Ramos (cell line): ENCODE measurements around the gene AHSG.

Source experiments
- in situ Hi-C: fragments of 300-500 bp; cut with MboI; formaldehyde crosslinking; loops from one replicate; pipeline ENCODE4 v1.14.3; 2022; ENCODE audit warnings: low sequenced_read_pairs; ENCODE audit not compliant: unreplicated experiment

Gene AHSG

DNA sequence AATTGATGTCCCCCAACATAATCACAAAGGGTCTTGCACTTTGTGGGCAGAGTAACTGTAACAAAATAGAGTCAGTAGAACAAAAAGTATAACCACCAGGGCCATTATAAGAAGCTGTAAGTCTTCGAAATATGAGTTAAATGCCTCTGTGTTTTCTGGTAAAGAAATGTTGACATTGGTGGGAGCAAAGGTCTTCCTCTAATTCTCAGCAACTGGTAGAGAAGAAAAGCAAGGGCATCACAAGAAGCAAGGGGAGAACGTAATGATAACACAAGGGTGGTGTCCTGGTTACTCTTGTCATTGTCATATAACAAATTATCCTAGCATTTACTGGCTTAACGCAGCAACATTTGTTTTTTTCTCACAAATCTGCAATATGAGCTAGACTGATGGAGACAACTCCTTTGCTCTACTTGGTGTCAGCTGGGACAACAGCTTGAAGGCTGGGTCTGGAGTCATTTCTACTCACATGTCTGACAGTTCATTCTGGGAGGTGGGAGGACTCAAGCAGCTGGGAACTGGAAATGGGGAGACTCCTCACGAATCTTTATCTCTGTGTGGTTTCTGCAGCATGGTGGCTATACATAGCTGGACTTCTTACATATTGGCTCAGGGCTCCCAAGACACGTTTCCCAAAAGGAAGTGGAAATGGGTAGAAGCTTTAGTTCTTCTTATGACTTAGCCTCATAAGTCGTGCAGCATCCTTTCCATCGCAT, 22.1 kb upstream of the AHSG start:
- in situ Hi-C loops = no loop called here

DNA sequence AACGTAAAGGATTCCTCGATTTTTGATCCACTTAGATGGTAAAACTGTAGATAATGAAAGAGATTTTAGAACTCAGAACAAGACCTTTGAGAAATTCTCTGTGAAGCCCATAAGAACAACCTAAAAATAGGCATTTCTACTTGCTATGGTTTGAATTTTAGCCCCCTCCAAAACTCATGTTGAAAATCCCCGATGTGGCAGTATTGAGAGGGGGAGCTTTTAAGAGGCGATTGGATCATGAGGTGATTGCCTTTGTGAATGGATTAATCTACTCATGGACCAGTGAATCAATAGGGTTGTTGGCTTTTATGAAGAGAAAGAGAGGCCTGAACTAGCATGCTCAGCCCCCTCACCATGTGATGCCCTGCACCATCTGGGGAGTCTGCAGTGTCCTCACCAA, 20.2 kb upstream of the AHSG start:
- in situ Hi-C loops = no loop called here

DNA sequence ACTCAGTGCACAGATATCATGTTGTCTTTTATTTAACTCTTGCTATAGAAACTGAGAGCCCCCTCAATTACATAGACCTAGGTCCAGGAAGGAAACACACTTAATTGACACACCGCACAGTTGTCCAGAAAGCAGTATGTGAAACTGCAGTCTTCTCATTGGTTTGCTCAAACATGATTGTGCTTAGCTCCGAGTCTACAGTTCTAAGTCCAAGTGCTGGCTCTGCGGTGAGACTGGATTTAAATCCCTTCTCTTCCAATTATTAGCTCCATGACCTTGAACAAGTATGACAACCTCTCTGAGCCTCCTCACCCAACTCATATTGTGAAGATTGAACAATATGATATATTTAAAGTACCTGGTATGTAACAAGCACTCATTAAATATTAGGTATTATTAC, 19.0 kb upstream of the AHSG start:
- in situ Hi-C loops = no loop called here

DNA sequence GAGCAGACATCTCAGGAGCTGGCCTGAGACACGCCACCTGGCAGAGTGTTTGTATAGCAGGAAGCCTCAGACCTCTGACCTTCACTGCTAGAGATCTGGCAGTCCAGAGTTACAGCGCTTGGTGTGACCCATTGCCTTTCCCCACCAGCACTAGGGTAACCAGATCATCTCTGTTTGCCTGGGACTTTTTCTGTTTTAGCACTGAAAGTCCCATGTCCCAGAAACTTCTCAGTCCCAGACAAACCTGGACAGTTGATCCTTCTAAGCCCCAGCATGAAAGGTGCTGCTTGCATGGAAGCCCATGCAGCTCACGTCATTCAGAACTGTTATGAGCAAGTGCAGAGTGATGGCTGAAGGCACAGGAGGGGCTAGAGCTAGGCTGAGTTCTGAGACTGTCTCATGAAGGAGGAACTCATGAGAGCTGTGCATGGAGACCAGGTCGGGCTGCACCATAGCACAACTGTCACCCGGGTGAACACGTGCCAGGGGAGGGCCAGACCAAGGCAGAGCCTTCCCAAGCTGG, 18.2 kb upstream of the AHSG start:
- in situ Hi-C loops = no loop called here

DNA sequence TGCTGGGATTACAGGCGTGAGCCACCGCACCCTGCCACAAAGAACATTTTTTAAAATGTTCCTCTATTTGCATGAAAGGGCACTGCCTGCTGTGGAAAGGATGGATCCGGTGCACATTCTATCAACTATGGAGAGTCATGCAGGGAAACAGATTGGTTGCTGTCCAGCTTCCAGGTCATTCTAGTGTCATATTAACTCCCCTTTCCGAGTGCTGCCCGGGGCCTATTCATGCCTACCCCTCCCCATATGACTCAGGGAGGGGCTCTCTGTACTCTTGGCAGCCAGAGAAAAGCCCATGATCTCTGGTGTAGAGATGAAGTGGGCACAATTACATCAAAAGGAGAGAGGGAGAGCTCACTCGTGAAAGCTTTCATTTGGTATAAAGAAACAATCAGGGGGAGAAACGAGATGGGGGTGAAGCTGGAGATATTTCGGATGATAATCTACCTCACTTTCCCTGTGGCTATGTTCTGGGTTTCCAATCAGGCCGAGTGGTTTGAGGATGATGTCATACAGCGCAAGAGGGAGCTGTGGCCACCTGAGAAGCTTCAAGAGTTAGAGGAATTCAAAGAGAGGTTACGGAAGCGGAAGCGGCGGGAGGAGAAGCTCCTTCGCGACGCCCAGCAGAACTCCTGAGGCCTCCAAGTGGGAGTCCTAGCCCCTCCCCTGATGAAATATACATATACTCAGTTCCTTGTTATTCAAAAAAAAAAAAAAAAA, 16.1 kb upstream of the AHSG start:
- in situ Hi-C loops = no loop called here

DNA sequence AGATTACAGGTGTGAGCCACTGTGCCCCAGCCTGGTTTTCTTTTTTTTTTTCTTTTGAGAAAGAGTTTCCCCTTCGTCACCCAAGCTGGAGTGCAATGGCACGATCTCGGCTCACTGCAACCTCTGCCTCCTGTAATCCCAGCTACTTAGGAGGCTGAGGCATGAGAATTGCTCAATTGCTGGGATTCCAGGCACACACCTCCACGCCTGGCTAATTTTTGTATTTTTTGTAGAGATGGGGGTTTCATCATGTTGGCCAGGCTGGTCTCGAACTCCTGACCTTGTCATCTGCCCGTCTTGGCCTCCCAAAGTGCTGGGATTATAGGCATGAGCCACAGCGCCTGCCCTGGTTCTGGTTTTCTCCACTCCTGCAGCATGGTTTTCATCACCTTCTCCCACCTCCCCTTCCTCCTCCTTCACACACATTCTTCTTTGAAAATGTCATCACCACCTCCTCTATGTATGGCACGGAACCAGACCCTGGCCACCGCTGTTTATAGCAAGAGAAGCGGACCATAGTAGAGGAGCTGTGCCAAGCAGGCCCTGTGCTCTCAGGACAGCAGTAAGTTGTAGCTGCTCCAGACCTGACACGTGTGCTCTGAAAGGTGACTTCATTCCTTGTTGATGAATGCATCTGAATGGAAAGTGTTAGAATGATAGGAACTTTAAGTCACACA, 14.6 kb upstream of the AHSG start:
- in situ Hi-C loops = no loop called here

DNA sequence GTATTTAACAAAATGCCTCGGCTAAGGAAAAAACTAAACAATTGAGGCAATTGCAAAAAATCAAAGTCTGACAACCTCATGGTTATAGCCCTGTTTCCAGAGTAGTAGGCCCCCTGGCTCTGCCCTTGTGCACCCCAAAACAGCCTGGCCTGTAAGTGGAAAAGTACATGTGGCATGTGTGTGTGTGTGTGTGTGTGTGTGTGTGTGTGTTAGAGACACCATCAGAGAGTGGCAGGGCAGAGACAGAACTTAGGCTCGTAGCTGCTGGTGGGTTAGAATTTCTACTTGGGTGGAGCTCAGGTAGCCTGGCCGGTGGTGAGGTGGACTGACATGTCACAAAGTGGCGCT, 14.1 kb upstream of the AHSG start:
- in situ Hi-C loops = no loop called here

DNA sequence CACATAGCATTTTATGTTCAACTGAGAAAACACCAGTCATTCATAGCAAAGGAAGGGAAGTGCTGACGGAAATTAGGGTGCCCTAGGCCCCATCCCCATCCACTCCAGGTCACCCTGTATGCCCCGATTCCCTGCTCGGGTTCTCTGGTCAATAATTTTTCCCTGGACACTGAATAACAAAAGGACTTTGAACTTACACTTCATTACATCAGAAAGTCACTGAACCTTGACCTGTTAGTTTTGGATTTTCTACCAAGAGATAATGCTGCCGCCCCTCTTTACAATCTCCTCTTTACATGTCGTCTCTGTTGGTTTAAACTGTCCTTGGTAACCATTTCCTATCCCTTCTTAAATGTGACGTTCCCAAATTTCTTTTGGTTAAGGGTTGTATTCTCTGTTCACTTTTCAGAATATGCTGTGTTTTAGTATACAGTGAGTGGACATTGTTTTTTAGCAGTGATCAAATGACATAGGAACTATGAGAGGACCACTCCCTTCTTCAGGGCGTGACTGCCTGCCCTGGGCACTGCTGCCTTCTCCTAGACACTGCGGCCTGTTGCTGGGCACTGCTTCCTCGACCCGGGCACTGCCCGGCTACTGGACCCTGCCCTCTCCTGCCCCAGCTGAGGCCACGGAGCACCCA, 13.6 kb upstream of the AHSG start:
- in situ Hi-C loops = no loop called here

DNA sequence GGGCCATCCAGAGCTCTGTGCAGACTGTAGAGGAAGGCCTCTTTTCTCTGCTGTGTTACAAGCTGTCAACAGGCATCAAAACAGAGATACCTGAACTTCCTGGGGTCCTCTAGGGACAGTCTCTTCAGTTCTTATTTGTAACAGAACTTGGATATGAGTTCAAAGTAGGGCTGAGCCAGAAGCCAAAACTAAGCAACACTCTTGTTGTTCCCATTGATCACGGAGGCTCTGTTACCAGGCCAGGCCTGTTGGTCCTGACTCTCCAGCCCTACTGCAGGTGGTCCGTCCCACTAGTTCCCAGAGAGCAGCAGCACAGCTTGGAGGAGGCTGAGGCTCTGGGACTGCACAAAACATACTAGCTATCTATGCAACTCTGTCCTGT, 13.1 kb upstream of the AHSG start:
- in situ Hi-C loops = no loop called here

DNA sequence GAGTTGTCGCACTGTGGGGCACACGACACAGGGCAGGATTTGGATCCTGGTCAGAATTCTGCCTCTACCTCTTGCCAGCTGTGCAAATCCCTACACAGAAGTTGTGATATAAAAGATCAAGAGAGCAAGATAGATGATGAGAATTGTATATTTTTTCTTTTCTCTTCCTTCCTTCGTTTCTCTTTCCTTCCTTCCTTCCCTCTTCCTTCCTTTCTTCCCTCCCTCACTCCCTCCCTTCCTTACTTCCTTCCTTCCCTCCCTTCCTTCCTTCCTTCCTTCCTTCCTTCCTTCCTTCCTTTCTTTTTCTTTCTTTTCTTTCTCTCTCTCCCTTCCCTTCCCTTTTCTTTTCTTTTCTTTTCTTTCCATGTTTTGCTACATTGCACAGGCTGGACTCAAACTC, 12.0 kb upstream of the AHSG start:
- in situ Hi-C loops = no loop called here

DNA sequence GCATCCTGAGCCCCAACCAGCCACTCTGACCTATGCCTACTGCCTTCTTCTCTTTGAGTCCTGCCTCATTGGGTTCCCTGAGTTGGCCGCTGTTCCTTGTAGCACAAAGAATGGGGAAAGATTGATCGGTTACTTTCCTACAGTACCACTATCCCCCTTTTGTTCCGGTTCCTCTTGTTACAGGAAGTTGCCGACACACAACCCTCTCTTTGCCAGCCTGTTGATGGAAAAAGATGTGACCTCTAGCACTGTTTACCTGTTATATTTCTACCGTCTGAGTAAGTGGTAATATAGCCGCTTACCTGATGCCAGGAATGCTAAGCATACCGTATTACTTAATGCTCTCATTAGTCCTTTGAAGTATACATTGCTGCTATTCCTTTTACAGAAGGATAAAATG, 9.7 kb upstream of the AHSG start:
- in situ Hi-C loops = no loop called here

DNA sequence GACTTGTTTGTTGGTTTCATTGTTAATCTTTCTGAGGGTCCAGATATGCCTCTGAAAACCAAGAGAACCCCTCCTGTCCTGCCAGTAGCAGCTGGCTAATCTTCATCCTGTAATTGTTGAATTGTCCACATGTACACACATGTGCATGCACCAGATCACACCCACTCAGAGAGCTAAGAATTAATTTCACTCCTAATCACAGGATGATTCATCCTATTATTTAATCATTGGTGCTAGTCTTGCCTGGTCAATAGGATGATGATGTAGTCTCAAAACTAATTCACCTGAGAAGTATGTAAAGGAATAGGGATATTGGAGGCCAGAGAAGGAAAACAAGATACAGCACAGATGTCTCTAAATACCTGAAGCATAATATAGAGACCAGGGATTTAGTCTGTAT, 7.8 kb upstream of the AHSG start:
- in situ Hi-C loops = no loop called here

DNA sequence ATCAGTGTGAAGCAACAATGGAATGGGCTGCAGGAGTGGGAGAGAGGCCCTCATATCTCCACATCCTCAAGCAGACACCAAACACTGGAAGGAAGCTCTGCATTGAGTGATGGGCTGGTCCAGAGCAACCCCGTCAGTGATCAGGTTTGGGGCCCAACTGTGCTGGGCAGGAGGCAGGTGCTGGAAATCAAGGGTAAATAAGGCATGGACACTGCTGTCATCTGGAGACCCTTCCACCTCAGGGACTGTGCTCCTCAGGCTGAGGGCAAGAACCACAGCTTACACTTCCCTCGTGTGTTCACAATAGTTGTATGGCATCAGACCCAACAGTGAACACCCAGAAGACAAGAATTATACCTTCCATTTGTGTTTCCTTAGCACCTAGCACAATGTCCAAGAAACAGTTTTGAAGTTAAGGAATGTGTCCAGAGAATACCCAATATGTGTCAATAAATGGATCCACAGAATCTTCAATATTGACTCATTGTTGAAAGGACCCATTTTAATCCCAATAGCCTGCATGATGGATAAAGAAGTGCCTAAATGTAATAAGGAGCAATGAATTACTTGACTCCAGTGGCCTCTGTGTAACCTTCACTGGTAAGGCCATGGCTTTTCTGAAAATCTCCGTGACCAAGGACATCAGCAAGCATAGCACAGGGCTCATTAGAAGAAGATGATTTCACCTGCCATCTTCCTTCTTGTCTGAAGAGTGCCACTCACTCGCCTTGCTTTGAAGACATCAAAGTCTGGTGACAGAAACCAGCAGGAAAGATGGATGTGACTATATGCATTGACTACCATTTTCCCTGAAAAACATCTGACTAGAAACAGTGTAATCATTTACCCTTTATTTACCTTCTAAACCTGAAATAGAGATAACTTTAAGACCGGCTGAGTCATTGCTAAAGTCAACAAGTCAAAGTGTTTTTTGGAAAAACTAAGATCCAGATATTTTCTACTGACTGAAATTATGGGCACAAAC, 7.0 kb upstream of the AHSG start:
- in situ Hi-C loops = no loop called here

DNA sequence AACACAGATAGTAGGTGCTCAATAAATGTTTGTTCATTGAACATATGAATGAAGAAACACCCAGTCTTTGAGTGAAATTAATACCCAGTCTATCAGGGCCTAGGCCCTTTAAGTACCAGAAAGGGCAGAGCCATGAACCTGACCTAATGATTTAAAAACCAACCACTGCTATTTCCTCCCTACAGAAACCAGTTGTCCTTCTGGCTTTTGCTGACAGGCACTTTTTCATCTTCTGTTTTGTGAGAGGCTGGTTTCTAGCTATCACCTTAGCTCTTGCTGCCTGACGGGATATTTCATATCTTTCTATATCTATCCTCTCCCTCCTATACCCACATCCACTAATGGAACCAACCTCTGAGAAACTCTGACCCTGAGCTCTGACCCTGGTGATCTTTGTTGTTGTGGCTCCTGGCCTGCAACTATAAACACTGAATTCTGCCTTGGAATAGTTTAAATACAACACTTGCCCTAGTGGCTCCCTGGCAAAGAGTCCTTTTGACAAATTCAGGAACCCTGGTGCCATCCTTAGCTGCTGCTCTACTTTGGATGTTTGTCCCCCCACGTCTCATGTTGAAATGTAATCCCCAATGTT, 4.1 kb upstream of the AHSG start:
- in situ Hi-C loops = no loop called here

DNA sequence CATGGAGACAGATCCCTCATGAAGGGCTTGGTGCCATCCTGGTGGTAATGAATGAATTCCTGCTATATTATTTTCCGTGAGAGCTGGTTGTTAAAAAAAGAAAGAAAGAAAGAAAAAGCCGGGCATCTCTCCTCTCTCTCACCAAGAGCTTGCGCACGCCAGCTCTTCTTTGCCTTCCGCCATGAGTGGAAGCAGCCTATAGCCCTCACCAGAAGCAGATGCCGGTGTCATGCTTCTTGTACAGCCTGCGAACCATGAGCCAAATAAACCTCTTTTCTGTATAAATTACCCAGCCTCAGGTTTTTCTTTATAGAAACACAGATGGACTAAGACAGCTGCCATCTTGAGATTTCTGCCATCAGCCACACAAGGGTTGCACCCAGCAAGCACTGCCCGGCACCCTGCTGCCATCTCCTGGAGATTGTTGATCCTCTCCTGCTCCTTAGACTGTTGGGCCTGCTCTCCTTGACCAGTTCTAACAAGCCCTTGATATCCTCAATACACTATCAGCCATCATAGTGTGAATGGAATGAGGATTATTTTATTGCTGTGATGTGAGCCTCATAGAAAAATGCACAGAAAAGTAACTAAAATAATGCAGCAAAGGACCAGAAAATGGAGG, 3.5 kb upstream of the AHSG start:
- in situ Hi-C loops = no loop called here

DNA sequence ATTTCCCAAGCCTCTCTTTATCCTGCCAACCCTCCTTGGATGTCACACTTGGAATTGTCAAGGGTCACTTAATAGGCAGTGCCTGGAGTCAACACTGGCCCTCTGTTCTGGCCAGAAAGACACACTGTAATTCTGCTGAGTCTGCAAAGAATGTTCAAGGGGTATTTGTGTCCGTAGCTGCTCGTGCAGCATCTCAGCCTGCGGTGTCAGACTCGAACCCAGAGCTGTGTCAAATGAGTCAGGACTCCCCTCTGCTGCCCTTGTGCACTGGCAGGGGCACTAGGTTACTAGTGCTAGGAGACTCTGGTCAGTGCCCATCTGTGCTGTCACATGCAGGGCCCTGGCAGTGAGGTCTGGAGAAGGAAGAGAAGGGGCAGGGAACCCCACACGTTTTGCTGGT, 795 bp upstream of the AHSG start:
- in situ Hi-C loops = loop anchor here (10.0 kb wide), 1 partner anchor 553 kb away; no protein-coding TSS in a partner anchor

DNA sequence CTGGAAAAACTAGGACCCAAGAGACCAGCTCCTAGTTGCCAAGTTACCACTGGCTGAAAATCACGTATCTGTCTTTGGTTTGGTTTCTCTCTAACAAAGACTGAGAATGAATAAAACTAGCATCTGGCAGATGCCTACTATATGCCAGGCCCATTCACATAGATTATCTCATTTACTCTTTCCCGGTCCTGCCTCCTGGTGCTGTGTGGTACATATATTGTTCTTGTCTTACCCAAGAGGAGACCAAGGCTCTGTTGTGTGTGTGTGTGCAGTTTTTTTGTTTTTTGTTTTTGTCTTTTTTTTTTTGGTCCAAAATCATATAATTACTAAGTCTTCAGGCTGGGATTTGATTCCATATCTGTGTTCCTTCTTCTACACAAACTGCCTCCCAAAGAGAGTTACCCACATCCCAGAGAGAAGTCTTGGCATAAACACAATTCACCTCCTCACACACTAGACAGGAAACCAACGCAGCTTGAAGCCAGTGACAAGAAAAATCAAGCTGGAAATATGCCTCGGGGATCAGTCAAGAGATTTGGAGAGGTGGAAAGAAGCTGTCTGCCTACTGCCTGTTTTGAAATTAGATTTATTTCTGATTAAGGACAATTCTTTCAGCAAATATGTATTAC, 891 bp downstream of the AHSG start:
- in situ Hi-C loops = loop anchor here (10.0 kb wide), 1 partner anchor 551 kb away; no protein-coding TSS in a partner anchor

DNA sequence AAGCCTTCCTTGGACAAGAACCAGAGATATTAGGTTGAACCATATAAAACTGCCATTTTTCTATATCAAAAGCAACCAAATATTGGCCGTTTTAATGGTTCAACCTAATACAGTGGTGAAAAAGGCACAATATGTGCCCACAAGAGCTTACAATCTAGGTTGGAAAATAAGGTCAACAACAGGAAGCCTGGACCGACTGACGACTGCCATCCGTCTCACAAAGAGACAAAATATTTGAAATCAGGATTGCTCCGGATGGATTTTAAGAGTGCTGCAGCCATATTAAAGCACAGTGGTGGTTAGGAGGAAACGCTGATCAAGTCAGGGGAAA, 1.4 kb downstream of the AHSG start:
- in situ Hi-C loops = loop anchor here (10.0 kb wide), 1 partner anchor 551 kb away; no protein-coding TSS in a partner anchor
